GM12878 (cell line): ENCODE data around the gene HIBCH. TPM values are rescaled to one million over a fixed set of nuclear protein-coding genes. Genes with fewer than 3 reads are reported as not detected.

Experiments used
- ATF3 ChIP-seq: IDR thresholded peaks from 2 replicates; pipeline ENCODE4 v1.6.1; 2011; ENCODE audit warnings: low read depth, mild to moderate bottlenecking, low read length, moderate library complexity, borderline replicate concordance; ENCODE audit errors: extremely low read depth
- ATF7 ChIP-seq: fragments of 450-650 bp; IDR thresholded peaks from 2 replicates; pipeline ENCODE4 v1.6.1; 2016; ENCODE audit warnings: low read depth, mild to moderate bottlenecking
- EP300 ChIP-seq, 2 experiments: fragments of 150-350 bp in 1 of 2; IDR thresholded peaks; 2 replicates each; pipeline ENCODE4 v1.6.1; 2011 to 2012; ENCODE audit warnings: low read depth in 2 of 2, low read length in 2 of 2, borderline replicate concordance in 1 of 2, improper control_type of control experiment in 1 of 2, inconsistent platforms in 1 of 2; ENCODE audit not compliant: control insufficient read depth in 1 of 2
- LARP7 ChIP-seq: fragments of 450-650 bp; IDR thresholded peaks from 2 replicates; pipeline ENCODE4 v1.6.1; 2017; ENCODE audit warnings: mild to moderate bottlenecking
- MYC ChIP-seq: IDR thresholded peaks from 2 replicates; pipeline ENCODE4 v1.6.1; 2011; ENCODE audit warnings: mild to moderate bottlenecking, low read length, moderate library complexity, inconsistent platforms; ENCODE audit not compliant: insufficient read depth, insufficient replicate concordance, insufficient read length, severe bottlenecking
- NFYB ChIP-seq: IDR thresholded peaks from 2 replicates; pipeline ENCODE4 v1.6.1; 2011; ENCODE audit warnings: low read depth, mild to moderate bottlenecking, low read length, improper control_type of control experiment, moderate library complexity; ENCODE audit not compliant: insufficient read depth
- PAX8 ChIP-seq: fragments of 450-650 bp; IDR thresholded peaks from 2 replicates; pipeline ENCODE4 v1.6.1; 2017; ENCODE audit warnings: mild to moderate bottlenecking, moderate library complexity
- PML ChIP-seq: IDR thresholded peaks from 2 replicates; pipeline ENCODE4 v1.6.1; 2012; ENCODE audit warnings: low read length, inconsistent platforms
- SIX5 ChIP-seq: IDR thresholded peaks from 2 replicates; pipeline ENCODE4 v1.6.1; 2011; ENCODE audit warnings: mild to moderate bottlenecking, low read depth, low read length, moderate library complexity; ENCODE audit not compliant: severe bottlenecking
- SP1 ChIP-seq: IDR thresholded peaks from one replicate; pipeline ENCODE4 v1.6.1; 2011; ENCODE audit warnings: low read depth, low read length
- STAT1 ChIP-seq: fragments of 450-650 bp; conservative IDR thresholded peaks from 2 replicates; pipeline ENCODE4 v1.6.1; 2014; ENCODE audit warnings: antibody characterized with exemption, mild to moderate bottlenecking
- TARDBP ChIP-seq: IDR thresholded peaks from 2 replicates; pipeline ENCODE4 v1.6.1; 2016; ENCODE audit warnings: borderline replicate concordance
- USF1 ChIP-seq: IDR thresholded peaks from 2 replicates; pipeline ENCODE4 v1.6.1; 2011; ENCODE audit warnings: borderline replicate concordance, low read depth, mild to moderate bottlenecking, moderate library complexity, mixed read lengths, low read length; ENCODE audit not compliant: insufficient read depth; ENCODE audit errors: extremely low read length
- polyA plus RNA-seq, 11 experiments: library from polyadenylated mRNA; depleted of rRNA in 4 of 11; unstranded in 6 of 11; stranded (reverse) in 5 of 11; fragments of >200 nt; fragmentation: Nextera tagmentation in 4 of 11; fragmentation: Illumina TruSeq in 1 of 11; extraction: Ambion mirVana in 4 of 11; extraction: Trizol in 1 of 11; gene quantifications; 1 replicate in 1 of 11; 2 replicates in 10 of 11; pipeline versions ENCODE4 v1.2.1 to v1.2.3, GENCODE V29; 2011 to 2016; ENCODE audit warnings: inconsistent platforms in 2 of 11, missing spikeins in 2 of 11, low read depth in 1 of 11
- total RNA-seq, 4 experiments: library from RNA; depleted of rRNA in 3 of 4; stranded (reverse); fragments of >200 nt in 3 of 4; fragmentation: Illumina TruSeq in 1 of 4; extraction: Trizol in 1 of 4; gene quantifications; 2 replicates each; pipeline versions ENCODE4 v1.2.1 to v1.2.3, GENCODE V29; 2013 to 2021

HIBCH gene
- total and polyA plus RNA-seq, 10 of the 15 experiments (the other 5 are each of a cell fraction or from before 2014, with no cell fraction given), result 22.3 to 81.0 (median 37.4) TPM

GRCh38 chr2:190319555-190320498 lies at the start of gene HIBCH (continued):
- TF ChIP-seq PAX8 (no peak), SIX5 (no peak), PML (peak; percentile 74), TARDBP (no peak), USF1 (no peak), SP1 (no peak), NFYB (no peak), EP300 (IDR thresholded peaks at IDR 0.05; ENCODE audit: borderline replicate concordance in 1 of 2, control insufficient read depth in 1 of 2, low read depth in 2 of 2, low read length in 2 of 2) (no peak), ATF7 (peak; percentile 38), LARP7 (0 out of 2 replicates have a peak, but pooled peaks have one; percentile 15), ATF3 (no peak), STAT1 (no peak), MYC (no peak)
- TF ChIP-seq, all 136 proteins: peak for 51
